ENCODE measurements around the gene SETD5.

The SETD5 gene

DNA sequence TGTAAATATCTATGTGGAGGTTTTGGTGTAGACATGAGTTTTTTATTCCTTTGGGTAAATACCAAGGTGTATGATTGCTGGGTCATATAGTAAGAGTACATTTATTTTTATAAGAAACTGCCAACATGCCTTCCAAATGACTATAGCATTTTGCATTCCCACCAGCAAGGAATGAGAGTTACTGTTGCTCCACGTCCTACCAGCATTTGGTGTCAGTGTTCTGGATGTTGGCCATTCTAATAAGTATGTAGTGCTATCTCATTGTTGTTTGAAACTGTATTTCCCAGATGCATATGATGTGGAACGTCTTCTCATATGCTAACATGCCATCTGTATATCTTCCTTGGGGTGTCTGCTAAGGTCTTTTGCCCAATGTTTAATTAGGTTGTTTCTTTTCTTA is 117.5 kb downstream of the SETD5 start:
- no peak for DNase-seq

DNA sequence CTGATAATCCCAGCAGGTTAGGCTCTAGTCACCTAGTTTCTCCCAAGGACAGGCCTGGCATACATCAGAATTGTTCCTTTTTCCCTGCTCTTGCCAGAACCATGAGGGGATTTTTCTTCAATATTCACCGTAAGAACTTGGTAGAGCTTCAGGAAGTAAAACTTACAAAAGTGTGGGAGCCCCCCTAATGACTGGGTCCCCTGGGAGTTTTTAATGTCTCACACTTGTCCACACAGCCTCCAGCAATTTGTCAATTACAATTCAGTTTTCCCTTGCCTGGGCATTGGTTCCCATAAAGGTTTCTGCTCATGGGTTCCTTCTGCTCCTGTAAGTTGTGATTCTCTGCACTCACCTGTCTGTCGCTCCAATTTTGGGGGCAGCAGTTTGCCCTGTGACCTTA is 127.7 kb downstream of the SETD5 start:
- no peak for DNase-seq
